ENCODE measurements around the gene PDE3B. TPM values are rescaled to one million over a fixed set of nuclear protein-coding genes. Genes with fewer than 3 reads are reported as not detected.

The PDE3B gene
- total RNA-seq, 1 experiment from 2014 or later = 6.7 TPM

DNA sequence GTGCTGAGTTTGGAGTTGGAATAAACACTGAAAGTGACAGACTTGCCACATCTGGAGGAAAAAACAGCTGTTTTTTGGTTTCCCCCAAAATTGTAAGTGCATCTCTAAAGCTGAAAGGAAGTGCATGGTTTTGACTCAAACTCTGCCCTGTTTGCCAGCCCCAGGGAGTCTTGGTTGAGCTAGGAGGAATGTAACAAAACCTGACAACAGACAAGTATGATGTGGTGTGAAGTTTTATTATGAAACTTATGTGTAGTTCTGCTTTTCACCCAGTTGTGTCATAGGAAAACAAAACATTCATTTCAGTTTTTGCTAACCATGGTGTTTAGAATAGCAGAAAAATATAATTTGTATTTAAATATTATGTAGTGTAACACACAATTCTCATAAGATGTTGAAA, 31.7 kb upstream of the PDE3B start:
- RAD21 ChIA-PET (ENCODE audit: low non-redundant PET in 1 of 2, low total read pairs in 2 of 2, uncharacterized antibody in 2 of 2, unreplicated experiment in 2 of 2) = no interaction called here
- H3K4me1 ChIP-seq (ENCODE audit: control insufficient read depth in 1 of 2, insufficient read depth in 2 of 2, low read length in 2 of 2) = no peaks in the 10 kb centered on the region
- H3K79me2 ChIP-seq (ENCODE audit: insufficient read depth, low read length) = no peaks in the 10 kb centered on the region
- no peak for ATAC-seq
- H3K9ac ChIP-seq (ENCODE audit: low read length) = no peak overlapping the region
- no peak overlapping the region for H3K27ac ChIP-seq (ENCODE audit: low read depth, low read length)
- H3K9me3 ChIP-seq (ENCODE audit: control insufficient read depth in 1 of 2, insufficient read depth in 1 of 2, low read depth in 1 of 2, low read length in 2 of 2) = no peaks in the 10 kb centered on the region
- H4K20me1 ChIP-seq (ENCODE audit: insufficient read depth) = no peaks in the 10 kb centered on the region
- no peak overlapping the region for H3K4me3 ChIP-seq (replicated peaks in 1 of 2; ENCODE audit: low read depth in 1 of 2, low read length in 2 of 2)
- intact Hi-C loops (cut with micrococcal nuclease) = no loop called here
- H3K36me3 ChIP-seq (ENCODE audit: control insufficient read depth in 1 of 2, insufficient read depth in 2 of 2, low read length in 2 of 2) = no peaks in the 10 kb centered on the region
- no peaks in the 10 kb centered on the region for H3K9me2 ChIP-seq (ENCODE audit: insufficient read depth)
- no peak overlapping the region for H3K4me2 ChIP-seq (ENCODE audit: low read length)
- TF ChIP-seq SRF (IDR thresholded peaks at IDR 0.05; ENCODE audit: low read depth) (no peak), FOSL1 (IDR thresholded peaks at IDR 0.05; ENCODE audit: low read depth) (no peak), CEBPB (IDR thresholded peaks at IDR 0.05; ENCODE audit: low read depth) (no peak), RAD21 (IDR thresholded peaks at IDR 0.05; ENCODE audit: low read depth) (no peak), SP1 (IDR thresholded peaks at IDR 0.05; ENCODE audit: low read depth) (no peak), POLR2AphosphoS5 (IDR thresholded peaks at IDR 0.05; ENCODE audit: low read depth, low read length) (no peak), TCF7L2 (IDR thresholded peaks at IDR 0.05; ENCODE audit: borderline replicate concordance, extremely low read depth, insufficient read depth, insufficient read length) (no peak), YY1 (IDR thresholded peaks at IDR 0.05; ENCODE audit: extremely low read depth, insufficient replicate concordance, low read depth, low read length) (no peak)
- TF ChIP-seq, protein P1, sequence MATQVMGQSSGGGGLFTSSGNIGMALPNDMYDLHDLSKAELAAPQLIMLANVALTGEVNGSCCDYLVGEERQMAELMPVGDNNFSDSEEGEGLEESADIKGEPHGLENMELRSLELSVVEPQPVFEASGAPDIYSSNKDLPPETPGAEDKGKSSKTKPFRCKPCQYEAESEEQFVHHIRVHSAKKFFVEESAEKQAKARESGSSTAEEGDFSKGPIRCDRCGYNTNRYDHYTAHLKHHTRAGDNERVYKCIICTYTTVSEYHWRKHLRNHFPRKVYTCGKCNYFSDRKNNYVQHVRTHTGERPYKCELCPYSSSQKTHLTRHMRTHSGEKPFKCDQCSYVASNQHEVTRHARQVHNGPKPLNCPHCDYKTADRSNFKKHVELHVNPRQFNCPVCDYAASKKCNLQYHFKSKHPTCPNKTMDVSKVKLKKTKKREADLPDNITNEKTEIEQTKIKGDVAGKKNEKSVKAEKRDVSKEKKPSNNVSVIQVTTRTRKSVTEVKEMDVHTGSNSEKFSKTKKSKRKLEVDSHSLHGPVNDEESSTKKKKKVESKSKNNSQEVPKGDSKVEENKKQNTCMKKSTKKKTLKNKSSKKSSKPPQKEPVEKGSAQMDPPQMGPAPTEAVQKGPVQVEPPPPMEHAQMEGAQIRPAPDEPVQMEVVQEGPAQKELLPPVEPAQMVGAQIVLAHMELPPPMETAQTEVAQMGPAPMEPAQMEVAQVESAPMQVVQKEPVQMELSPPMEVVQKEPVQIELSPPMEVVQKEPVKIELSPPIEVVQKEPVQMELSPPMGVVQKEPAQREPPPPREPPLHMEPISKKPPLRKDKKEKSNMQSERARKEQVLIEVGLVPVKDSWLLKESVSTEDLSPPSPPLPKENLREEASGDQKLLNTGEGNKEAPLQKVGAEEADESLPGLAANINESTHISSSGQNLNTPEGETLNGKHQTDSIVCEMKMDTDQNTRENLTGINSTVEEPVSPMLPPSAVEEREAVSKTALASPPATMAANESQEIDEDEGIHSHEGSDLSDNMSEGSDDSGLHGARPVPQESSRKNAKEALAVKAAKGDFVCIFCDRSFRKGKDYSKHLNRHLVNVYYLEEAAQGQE (IDR thresholded peaks at IDR 0.05; ENCODE audit: low read depth) = no peak
- TF ChIP-seq, protein P2, sequence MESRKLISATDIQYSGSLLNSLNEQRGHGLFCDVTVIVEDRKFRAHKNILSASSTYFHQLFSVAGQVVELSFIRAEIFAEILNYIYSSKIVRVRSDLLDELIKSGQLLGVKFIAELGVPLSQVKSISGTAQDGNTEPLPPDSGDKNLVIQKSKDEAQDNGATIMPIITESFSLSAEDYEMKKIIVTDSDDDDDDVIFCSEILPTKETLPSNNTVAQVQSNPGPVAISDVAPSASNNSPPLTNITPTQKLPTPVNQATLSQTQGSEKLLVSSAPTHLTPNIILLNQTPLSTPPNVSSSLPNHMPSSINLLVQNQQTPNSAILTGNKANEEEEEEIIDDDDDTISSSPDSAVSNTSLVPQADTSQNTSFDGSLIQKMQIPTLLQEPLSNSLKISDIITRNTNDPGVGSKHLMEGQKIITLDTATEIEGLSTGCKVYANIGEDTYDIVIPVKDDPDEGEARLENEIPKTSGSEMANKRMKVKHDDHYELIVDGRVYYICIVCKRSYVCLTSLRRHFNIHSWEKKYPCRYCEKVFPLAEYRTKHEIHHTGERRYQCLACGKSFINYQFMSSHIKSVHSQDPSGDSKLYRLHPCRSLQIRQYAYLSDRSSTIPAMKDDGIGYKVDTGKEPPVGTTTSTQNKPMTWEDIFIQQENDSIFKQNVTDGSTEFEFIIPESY (IDR thresholded peaks at IDR 0.05; ENCODE audit: extremely low read depth, insufficient replicate concordance, low read length) = no peak
- POLR2A ChIA-PET = no interaction called here
- H3K27me3 ChIP-seq (ENCODE audit: insufficient read depth, low read length) = no peaks in the 10 kb centered on the region
- H2AFZ ChIP-seq (ENCODE audit: low read depth, low read length, poor library complexity, severe bottlenecking) = no peak overlapping the region
- CTCF ChIA-PET = no interaction called here
- BruUV-seq (replicated peaks) = no TSS peak
- no peak for DNase-seq (ENCODE audit: low read depth, low spot score)
